Embryonic facial prominence (tissue), 1 donor: ENCODE measurements around the gene RNF217.

Source experiments
- DNase-seq: peaks from one replicate; pipeline ENCODE4 v3.0.0-alpha.2; 2016; ENCODE audit errors: extremely low spot score

Gene RNF217

GRCh38 chr6:124987999-124988591 is 25.9 kb downstream of the RNF217 start:
- no peak for DNase-seq

- DNase-seq: no peak
Observed at GRCh38 chr6:124989136-124989983, 27.1 kb downstream of the RNF217 start.

GRCh38 chr6:124990988-124991387 is 28.8 kb downstream of the RNF217 start:
- no peak for DNase-seq

- DNase-seq: no peak
Observed at GRCh38 chr6:124991764-124992295, 29.6 kb downstream of the RNF217 start.

GRCh38 chr6:124993327-124993726 is 31.1 kb downstream of the RNF217 start:
- DNase-seq: no peak

GRCh38 chr6:124994648-124995047 is 32.4 kb downstream of the RNF217 start:
- no peak for DNase-seq

GRCh38 chr6:124995131-124995530 is 32.9 kb downstream of the RNF217 start:
- no peak for DNase-seq

GRCh38 chr6:124995645-124996325 is 33.5 kb downstream of the RNF217 start:
- DNase-seq: no peak

DNA sequence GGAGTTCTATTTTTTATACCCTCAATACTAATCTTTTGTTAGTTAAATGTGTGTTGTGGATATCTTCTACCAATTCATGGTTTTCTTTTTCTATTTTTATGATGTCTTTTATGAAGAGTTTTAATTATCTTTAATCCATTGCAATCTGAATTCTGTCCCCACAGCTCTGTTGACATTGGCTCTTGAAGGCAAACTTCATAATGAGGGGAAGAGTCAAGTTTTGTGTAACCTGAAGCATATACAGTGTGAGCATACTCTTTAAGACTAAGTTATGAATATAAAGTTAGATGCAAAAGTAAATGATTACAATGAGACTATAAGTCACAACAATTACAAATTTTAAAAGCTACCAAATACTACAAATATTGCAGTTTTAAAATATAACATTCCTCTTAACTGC is 34.2 kb downstream of the RNF217 start:
- DNase-seq: no peak

DNA sequence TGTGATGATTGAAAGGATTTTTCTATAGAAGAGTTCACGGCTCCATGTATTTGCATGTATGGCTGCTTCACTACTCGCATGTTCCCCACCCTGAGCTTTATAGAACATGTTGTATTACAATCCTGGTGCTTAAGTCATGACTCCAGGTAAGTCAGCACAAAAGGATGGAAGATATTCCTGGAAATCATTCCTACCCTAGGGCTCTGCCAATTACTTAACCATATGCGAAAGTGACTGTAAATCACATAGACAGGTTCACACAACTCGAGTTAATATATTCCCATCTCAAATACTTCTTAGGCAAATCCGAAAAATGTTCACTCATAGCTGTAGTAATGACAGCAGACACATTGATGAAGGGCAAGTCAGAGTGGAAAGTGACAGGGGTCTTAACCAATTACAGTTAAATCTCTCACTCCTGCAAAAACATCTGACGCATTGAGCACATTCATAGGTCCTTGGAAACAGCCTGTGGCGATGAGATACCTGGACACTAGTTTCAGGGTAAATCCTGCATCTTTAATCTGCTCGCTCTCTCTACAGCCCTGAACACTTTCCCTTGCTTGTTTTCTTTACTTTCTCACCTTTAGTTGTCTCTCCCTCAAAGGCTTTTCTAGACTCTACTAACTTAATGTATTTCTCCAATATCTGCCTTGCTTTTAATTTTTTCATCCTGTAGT is 35.1 kb downstream of the RNF217 start:
- DNase-seq: no peak

- no peak for DNase-seq
Observed at GRCh38 chr6:124999105-124999764, 37.0 kb downstream of the RNF217 start.

GRCh38 chr6:125001684-125002405 is 39.6 kb downstream of the RNF217 start:
- DNase-seq: no peak

DNA sequence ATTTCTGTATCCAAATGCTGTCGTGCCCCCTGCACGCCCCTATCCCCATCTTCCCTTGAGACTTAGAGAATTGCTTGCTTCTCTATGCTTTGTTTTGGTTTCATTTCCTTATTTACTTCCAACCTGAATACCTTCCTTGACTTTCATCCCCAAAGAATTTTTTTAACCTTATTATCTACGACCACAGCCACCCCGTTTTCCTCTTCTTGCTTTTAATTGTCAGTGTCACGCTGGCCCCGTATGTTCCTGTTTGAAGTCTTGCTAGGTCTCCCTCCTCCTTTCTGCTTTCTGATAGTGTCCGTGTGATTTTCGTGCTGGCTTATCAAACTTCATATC is 40.1 kb downstream of the RNF217 start:
- DNase-seq: no peak

GRCh38 chr6:125003070-125003469 is 40.8 kb downstream of the RNF217 start:
- no peak for DNase-seq

GRCh38 chr6:125004198-125004597 is 42.0 kb downstream of the RNF217 start:
- no peak for DNase-seq

- no peak for DNase-seq
Observed at GRCh38 chr6:125004797-125005595, 42.8 kb downstream of the RNF217 start.

DNA sequence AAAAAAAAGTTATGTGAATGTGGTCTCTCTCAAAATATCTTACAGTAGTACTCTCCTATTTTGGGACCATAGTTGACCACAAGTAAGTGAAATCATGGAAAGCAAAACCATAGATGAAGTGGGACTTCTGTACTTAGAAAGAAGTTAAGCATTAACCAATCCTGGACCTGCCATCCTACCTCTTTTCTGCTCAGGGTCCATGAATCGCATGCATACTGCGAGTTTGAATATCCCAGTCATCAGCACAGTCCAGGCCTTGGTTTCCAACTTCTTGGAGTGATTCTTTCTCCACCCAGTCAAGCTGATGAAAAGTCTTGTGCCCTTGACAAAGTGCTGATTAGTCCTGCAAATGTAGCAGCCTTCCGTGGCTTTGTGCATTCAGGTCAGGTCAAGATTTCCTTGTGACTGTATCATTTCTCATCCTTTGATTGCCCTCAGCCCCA is 46.0 kb downstream of the RNF217 start:
- DNase-seq: no peak

DNA sequence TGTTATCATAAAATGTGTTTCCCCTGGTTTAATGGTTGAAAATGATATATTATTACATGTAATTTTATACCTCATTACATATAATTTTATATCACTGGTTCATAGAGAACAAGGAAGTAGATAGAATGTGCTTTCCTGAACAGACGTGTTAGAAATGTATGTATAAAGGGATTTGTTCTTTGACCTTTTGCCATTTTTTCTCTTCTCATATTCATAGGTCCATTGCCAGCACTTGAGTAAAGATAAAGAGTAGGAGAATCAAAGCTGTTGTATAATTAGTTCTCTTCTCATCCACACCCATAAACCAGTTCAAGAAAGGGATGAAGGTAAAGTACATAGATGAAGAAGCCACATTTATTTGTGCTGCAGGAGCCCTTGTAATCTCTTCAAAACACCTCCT is 46.7 kb downstream of the RNF217 start:
- DNase-seq: no peak

GRCh38 chr6:125009578-125009977 is 47.3 kb downstream of the RNF217 start:
- no peak for DNase-seq
